Endodermal cell (in vitro differentiated cells): ENCODE results near the gene CARHSP1. TPM values are rescaled to one million over a fixed set of nuclear protein-coding genes. Genes with fewer than 3 reads are reported as not detected.

Experiments
- DNase-seq: peaks from one replicate; pipeline ENCODE4 v3.0.0-alpha.2; 2017
- H3K27ac ChIP-seq: 2 replicates; pipeline ENCODE4 v1.5.1; 2013; ENCODE audit warnings: mild to moderate bottlenecking, low read depth, low read length, moderate library complexity
- H3K27me3 ChIP-seq: 2 replicates; pipeline ENCODE4 v1.6.1; 2013; ENCODE audit warnings: mild to moderate bottlenecking, low read length, moderate library complexity; ENCODE audit not compliant: insufficient read depth, control insufficient read depth, poor library complexity, severe bottlenecking
- H3K36me3 ChIP-seq: 2 replicates; pipeline ENCODE4 v1.7.0; 2013; ENCODE audit warnings: mild to moderate bottlenecking, low read length, moderate library complexity; ENCODE audit not compliant: control insufficient read depth, insufficient read depth
- H3K4me1 ChIP-seq: one replicate; pipeline ENCODE4 v1.7.0; 2013; ENCODE audit warnings: low read length; ENCODE audit not compliant: control insufficient read depth, insufficient read depth
- H3K4me3 ChIP-seq: 2 replicates; pipeline ENCODE4 v1.5.1; 2013; ENCODE audit warnings: mild to moderate bottlenecking, low read length, moderate library complexity
- H3K9ac ChIP-seq: 2 replicates; pipeline ENCODE4 v1.6.1; 2013; ENCODE audit warnings: mild to moderate bottlenecking, low read length, moderate library complexity; ENCODE audit not compliant: poor library complexity, severe bottlenecking; ENCODE audit errors: extremely low read depth
- H3K9me3 ChIP-seq: 2 replicates; pipeline ENCODE4 v1.6.1; 2013; ENCODE audit warnings: mild to moderate bottlenecking, low read length, moderate library complexity; ENCODE audit not compliant: control insufficient read depth
- H3K27ac Mint-ChIP-seq: 2 replicates; pipeline ENCODE4 v1.8.0; 2020; ENCODE audit warnings: mixed read lengths
- H3K27me3 Mint-ChIP-seq: 2 replicates; pipeline ENCODE4 v1.8.0; 2021; ENCODE audit warnings: mild to moderate bottlenecking, mixed read lengths; ENCODE audit not compliant: insufficient read depth
- H3K36me3 Mint-ChIP-seq: 2 replicates; pipeline ENCODE4 v1.8.0; 2020; ENCODE audit warnings: low read depth, mixed read lengths
- H3K4me1 Mint-ChIP-seq: 2 replicates; pipeline ENCODE4 v1.8.0; 2020; ENCODE audit warnings: mixed read lengths
- H3K4me3 Mint-ChIP-seq: 2 replicates; pipeline ENCODE4 v1.8.0; 2020; ENCODE audit warnings: mild to moderate bottlenecking, moderate library complexity, mixed read lengths
- H3K9me3 Mint-ChIP-seq: 2 replicates; pipeline ENCODE4 v1.8.0; 2020; ENCODE audit warnings: mild to moderate bottlenecking, mixed read lengths
- CTCF ChIP-seq: fragments of 200-600 bp; sonication (generic); conservative IDR thresholded peaks from 2 replicates; pipeline ENCODE4 v1.5.0; 2021; ENCODE audit warnings: antibody characterized with exemption, mild to moderate bottlenecking
- WGBS, 2 experiments: methylation state at CpG; one replicate each; pipeline versions ENCODE4 v1.1.5 to v1.1.7; 2013; ENCODE audit warnings: missing lambda C conversion rate in 2 of 2, mixed read lengths in 1 of 2; ENCODE audit not compliant: insufficient coverage in 1 of 2, insufficient read length in 1 of 2; 5-methylcytosine and 5-hydroxymethylcytosine counted together
- total RNA-seq, 2 donors: library from RNA; stranded (reverse); fragmentation: NEBNext Ultra II Directional in 1 of 2; extraction: Animal tissue kit (Norgen Biotek cat#: 25700) in 1 of 2; gene quantifications; 2 replicates in 1 of 2; 3 replicates in 1 of 2; pipeline ENCODE4 v1.2.1, GENCODE V29; 2021

Gene CARHSP1
- total RNA-seq, 2 donors from 2014 or later = 233 to 275 TPM

- DNase-seq = no peak
- WGBS, 2 experiments = 81 to 86% methylated on average over 7 to 16 of the region's 16 CpGs
Measured at GRCh38 chr16:8832717-8833105, 36.1 kb downstream of the CARHSP1 start.

GRCh38 chr16:8831871-8832716, 36.7 kb downstream of the CARHSP1 start:
- no peaks in the 10 kb centered on the region for H3K9me3 ChIP-seq
- peaks cover 28% of the 10 kb centered on the region for H3K4me1 Mint-ChIP-seq
- H3K9me3 Mint-ChIP-seq = no peaks in the 10 kb centered on the region
- H3K4me1 ChIP-seq = peaks cover 9% of the 10 kb centered on the region
- no peak for TF ChIP-seq CTCF
- peak overlapping the region; percentile 88 for H3K27ac ChIP-seq
- peaks cover 33% of the 10 kb centered on the region for H3K36me3 ChIP-seq
- H3K4me3 Mint-ChIP-seq = peak overlapping the region; percentile 6
- no peaks in the 10 kb centered on the region for H3K27me3 Mint-ChIP-seq
- H3K27me3 ChIP-seq = no peaks in the 10 kb centered on the region
- peak; percentile 87 for DNase-seq
- peak overlapping the region; percentile 90 for H3K27ac Mint-ChIP-seq
- 58 to 71% methylated on average over 14 to 18 of the region's 18 CpGs for WGBS, 2 experiments
- peaks cover 37% of the 10 kb centered on the region for H3K36me3 Mint-ChIP-seq
- H3K4me3 ChIP-seq = no peak overlapping the region
- no peak overlapping the region for H3K9ac ChIP-seq

More at GRCh38 chr16:8832717-8833105, 36.1 kb downstream of the CARHSP1 start:
- H3K4me3 ChIP-seq = no peak overlapping the region
- TF ChIP-seq CTCF = no peak
- Mint-ChIP-seq H3K27ac (peak overlapping the region; percentile 90), H3K4me1 (peaks cover 28% of the 10 kb centered on the region), H3K36me3 (peaks cover 36% of the 10 kb centered on the region), H3K27me3 (no peaks in the 10 kb centered on the region), H3K9me3 (no peaks in the 10 kb centered on the region), H3K4me3 (no peak overlapping the region)
- peaks cover 9% of the 10 kb centered on the region for H3K4me1 ChIP-seq
- H3K27ac ChIP-seq = peak overlapping the region; percentile 88
- no peaks in the 10 kb centered on the region for H3K27me3 ChIP-seq
- H3K9me3 ChIP-seq = no peaks in the 10 kb centered on the region
- H3K36me3 ChIP-seq = peaks cover 33% of the 10 kb centered on the region
- H3K9ac ChIP-seq = no peak overlapping the region

- no peak for DNase-seq
- Histone ChIP-seq H3K27me3 (no peaks in the 10 kb centered on the region), H3K4me1 (peaks cover 9% of the 10 kb centered on the region), H3K9me3 (no peaks in the 10 kb centered on the region), H3K27ac (peak overlapping the region; percentile 88), H3K4me3 (no peak overlapping the region), H3K9ac (no peak overlapping the region), H3K36me3 (peaks cover 39% of the 10 kb centered on the region)
- H3K27ac Mint-ChIP-seq = peak overlapping the region; percentile 90
- no peak for TF ChIP-seq CTCF
- WGBS, 2 experiments = 78 to 84% methylated on average over 7 to 9 of the region's 9 CpGs
- no peaks in the 10 kb centered on the region for H3K9me3 Mint-ChIP-seq
- H3K27me3 Mint-ChIP-seq = no peaks in the 10 kb centered on the region
- peaks cover 28% of the 10 kb centered on the region for H3K4me1 Mint-ChIP-seq
- H3K36me3 Mint-ChIP-seq = peaks cover 43% of the 10 kb centered on the region
- no peak overlapping the region for H3K4me3 Mint-ChIP-seq
Measured at GRCh38 chr16:8831450-8831849, 37.4 kb downstream of the CARHSP1 start.
